ENCODE data around the gene RASA2. TPM values are rescaled to one million over a fixed set of nuclear protein-coding genes. Genes with fewer than 3 reads are reported as not detected.

The RASA2 gene
- total and polyA plus RNA-seq, 10 of the 15 experiments (the other 5 are each of a cell fraction or from before 2014, with no cell fraction given), result 1.9 to 9.4 (median 7.2) TPM

- ChIA-PET POLR2A (interaction anchor here (0.8 kb wide), 1 partner anchor 9 kb away, joined by 3 read pairs; no protein-coding TSS in a partner anchor), SMC1A (ENCODE audit: uncharacterized antibody, unreplicated experiment) (interaction anchor here (0.7 kb wide), 1 partner anchor 235 kb away, joined by 3 read pairs; no protein-coding TSS in a partner anchor), CTCF (interaction anchor here (0.7 to 0.9 kb wide), 2 partner anchors 9 to 21 kb away, joined by 3 to 4 read pairs; no protein-coding TSS in a partner anchor), RAD21 (ENCODE audit: unreplicated experiment) (no interaction called here)
- Histone ChIP-seq H3K27me3 (replicated peaks in 1 of 2; ENCODE audit: control insufficient read depth in 2 of 2, insufficient read depth in 2 of 2, low read length in 1 of 2) (no peaks in the 10 kb centered on the region), H3K27ac (ENCODE audit: control insufficient read depth, insufficient read depth) (no peak overlapping the region), H3K9me3 (replicated peaks; ENCODE audit: control insufficient read depth, insufficient read depth, low read length) (no peaks in the 10 kb centered on the region; the same call in 2 of the 3 replicates), H3K4me1 (ENCODE audit: control insufficient read depth, insufficient read depth, low read length) (no peaks in the 10 kb centered on the region), H3K36me3 (ENCODE audit: control insufficient read depth in 2 of 2, insufficient read depth in 2 of 2, low read length in 1 of 2) (peaks cover 0 to 5% of the 10 kb centered on the region in 2 experiments; a peak in 1 of 4 replicates), H3K9ac (ENCODE audit: control insufficient read depth, insufficient read depth, low read length) (no peak overlapping the region), H3K4me2 (ENCODE audit: control insufficient read depth, insufficient read depth) (no peak overlapping the region), H3K79me2 (ENCODE audit: control insufficient read depth, insufficient read depth, low read length) (no peaks in the 10 kb centered on the region), H2AFZ (ENCODE audit: control insufficient read depth, low read depth, low read length) (no peak overlapping the region), H4K20me1 (ENCODE audit: control insufficient read depth, insufficient read depth) (no peaks in the 10 kb centered on the region), H3K4me3 (no peak overlapping the region)
- BruUV-seq (replicated peaks), result no TSS peak
- DNase-seq (ENCODE audit: low read depth, low spot score) (no peak), FAIRE-seq (no peak), ATAC-seq (no peak)
- in situ Hi-C loops (cut with MboI) (no loop called here), intact Hi-C loops (cut with micrococcal nuclease; ENCODE audit: unreplicated experiment) (no loop called here)
- WGBS (ENCODE audit: insufficient coverage, insufficient replicate concordance, low lambda C conversion rate, missing lambda C conversion rate), result 97% methylated on average over 2 of the region's 2 CpGs
- TF ChIP-seq PML (IDR thresholded peaks at IDR 0.05; ENCODE audit: low read length) (no peak), NKRF (conservative IDR thresholded peaks at IDR 0.05) (no peak), HCFC1 (IDR thresholded peaks at IDR 0.05; ENCODE audit: low read length) (no peak), PAX8 (IDR thresholded peaks at IDR 0.05) (no peak), MLLT1 (IDR thresholded peaks at IDR 0.05) (no peak), ELK1 (IDR thresholded peaks at IDR 0.05; ENCODE audit: low read depth, low read length) (no peak), ATF3 (IDR thresholded peaks at IDR 0.05; ENCODE audit: borderline replicate concordance, extremely low read depth, low read depth, low read length) (no peak), SP1 (IDR thresholded peaks at IDR 0.05; ENCODE audit: low read depth, low read length) (no peak), REST (IDR thresholded peaks at IDR 0.05; ENCODE audit: low read depth, low read length) (no peak), LARP7 (IDR thresholded peaks at IDR 0.05) (no peak), ATF7 (IDR thresholded peaks at IDR 0.05; ENCODE audit: low read depth) (no peak), ATF2 (IDR thresholded peaks at IDR 0.05; ENCODE audit: low read length) (no peak), BCL11A (IDR thresholded peaks at IDR 0.05; ENCODE audit: low read depth, low read length) (no peak)
Measured at GRCh38 chr3:141597931-141598330, 111.1 kb downstream of the RASA2 start.

All from GM12878 (cell line).